Stimulated activated CD4-positive, alpha-beta T cell treated with anti-CD3 and anti-CD28 coated beads, Interleukin-4, amount 100 ng/mL, for 48 hours (primary cell): ENCODE results near the gene ZNF518B.
A peak's percentile ranks its signal among the peaks of the same experiment; 100 is the strongest.
"Not testable (repeated sequence)": the region's sequence is repeated elsewhere in the genome, so short reads cannot be mapped to it uniquely, and the experiment has no call there.

Experiments
- DNase-seq, 2 donors: peaks; one replicate each; pipeline ENCODE4 v3.0.0-alpha.2; 2020; ENCODE audit warnings: low read depth in 2 of 2

Gene ZNF518B

DNA sequence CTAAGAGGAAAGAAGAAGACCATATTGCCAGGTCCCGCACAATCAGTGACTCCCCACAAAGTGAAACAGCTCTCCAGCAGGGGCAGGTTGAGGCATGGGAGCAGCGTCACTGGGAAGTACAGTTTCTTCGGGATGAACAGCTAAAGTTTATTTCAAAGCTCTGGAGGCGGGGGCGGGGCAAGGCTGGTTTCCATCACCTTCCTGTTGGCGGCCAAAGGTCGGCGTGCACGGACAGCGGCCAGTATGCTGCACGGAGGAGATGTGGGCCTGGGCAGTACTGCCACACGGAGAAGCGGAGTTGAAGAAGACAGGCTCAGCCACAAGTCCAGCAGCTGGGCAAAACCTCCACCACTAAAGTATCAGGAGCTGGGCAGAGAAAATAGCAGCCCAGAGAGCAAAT lies 951 bp upstream of the ZNF518B start:
- DNase-seq, result no peak

DNA sequence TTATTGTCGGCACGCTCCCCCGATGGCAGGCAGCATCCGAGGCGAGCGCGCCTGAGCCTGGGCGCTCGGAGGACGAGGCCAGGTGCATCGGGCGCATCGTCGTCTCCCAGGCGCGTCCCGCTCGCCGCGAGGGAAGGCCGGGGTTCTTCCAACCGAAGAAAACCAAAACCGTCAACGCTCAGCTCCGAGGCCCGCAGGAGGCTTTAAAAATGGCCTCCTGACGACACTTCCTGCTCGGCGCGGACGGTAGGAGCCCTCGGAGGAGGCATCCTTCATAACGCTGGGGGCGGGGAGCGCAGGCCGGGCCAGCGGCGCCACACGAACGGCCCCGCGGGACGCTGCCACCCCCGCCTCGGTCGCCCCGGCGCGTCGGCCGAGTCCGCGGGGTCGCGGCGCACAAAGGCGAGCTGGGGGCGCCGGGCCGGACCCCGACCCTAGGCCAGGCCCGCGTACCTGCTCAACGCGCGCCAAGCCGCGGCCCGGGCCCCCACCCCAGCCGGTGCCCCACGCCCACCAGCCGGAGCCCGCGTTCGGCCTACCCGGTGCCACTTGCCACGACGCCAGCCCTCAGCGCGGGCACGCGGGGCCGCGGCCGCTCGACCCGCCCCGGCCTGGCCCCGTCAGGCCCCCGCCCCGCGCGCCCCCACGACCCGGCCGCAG lies 501 bp downstream of the ZNF518B start:
- peak; percentile 46 to 61 for DNase-seq

GRCh38 chr4:10456260-10456594 lies 999 bp downstream of the ZNF518B start:
- DNase-seq, result no peak

- no peak for DNase-seq
Observed at GRCh38 chr4:10455133-10455532, 2.1 kb downstream of the ZNF518B start.

DNA sequence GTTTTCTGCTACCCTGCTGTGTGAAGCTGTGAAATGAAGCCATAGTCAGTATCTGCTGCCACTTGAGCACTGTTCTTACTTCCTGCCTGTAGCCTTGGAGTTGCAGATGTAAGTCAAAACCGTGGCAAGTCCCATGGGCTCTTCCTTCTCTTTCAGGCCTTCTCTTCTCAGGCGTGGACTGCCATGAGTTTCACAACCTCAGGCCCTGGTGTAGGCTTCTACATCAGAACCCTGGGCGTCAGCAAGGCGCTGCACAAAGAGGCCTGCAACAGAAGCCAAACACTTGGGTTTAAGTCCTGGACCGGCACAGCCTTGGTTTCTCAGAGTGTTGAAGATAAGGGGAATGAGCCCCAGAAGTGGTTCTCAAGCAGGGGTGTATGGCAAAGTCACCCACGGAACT lies 2.5 kb downstream of the ZNF518B start:
- no peak for DNase-seq

DNA sequence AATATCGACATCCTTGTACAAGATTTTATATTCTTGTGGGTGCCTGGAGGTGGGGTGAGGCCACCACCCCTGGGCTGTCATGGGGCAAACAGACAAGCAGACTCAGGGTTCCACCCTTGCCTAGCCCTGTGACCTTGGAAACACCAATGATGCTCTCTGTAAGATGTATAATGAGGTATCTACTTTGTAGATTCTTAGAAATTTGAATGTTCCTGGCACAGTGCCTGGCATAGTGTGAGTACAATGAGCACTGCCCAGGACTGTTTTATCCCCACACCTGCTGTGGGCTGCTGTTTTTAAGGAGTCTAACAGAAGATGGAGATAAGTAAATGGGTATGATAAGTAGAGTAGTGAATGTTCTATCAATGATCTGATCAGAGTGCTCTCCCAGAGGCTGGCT lies 3.1 kb downstream of the ZNF518B start:
- DNase-seq, result no peak

DNA sequence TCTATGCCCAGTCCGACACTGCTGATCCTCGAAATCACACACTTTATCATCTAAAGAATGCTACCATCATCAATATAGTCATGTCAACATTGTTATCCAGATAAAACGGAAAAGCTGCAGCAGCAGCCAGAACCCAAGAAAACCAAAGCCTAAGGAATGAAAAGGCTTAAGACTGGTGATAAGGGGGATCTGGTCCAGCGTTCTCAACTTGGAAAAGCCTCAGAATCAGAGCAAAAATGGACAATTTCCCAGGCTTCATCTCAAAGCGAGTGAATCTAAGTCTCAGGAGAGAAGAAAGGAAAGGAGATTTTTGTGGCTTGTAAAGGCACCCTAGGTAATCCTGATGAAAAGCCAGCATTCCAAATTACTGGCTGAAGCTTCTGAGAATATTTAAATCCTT lies 8.2 kb downstream of the ZNF518B start:
- DNase-seq, result no peak

DNA sequence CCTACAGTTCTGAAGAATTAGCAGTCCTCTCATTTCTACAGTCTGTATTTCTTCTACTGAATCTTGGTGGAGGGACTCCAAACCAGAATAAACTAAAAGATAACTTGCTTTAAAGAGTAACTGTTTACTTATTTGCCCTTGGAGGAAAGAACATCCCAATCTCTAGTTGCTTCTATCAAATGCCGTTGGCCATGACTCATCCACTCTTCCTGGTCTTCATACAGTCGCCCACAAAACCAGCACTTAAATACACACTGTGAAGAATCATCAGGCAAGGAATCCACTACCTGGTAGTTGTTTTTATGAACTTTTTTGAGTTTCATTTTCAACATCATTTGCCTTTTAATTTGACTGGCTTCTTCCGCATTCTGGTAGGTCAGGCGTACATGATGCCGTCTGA lies 14.2 kb downstream of the ZNF518B start:
- DNase-seq, result no peak

GRCh38 chr4:10441512-10441911 lies 15.7 kb downstream of the ZNF518B start:
- no peak for DNase-seq

GRCh38 chr4:10438924-10439323 lies 18.3 kb downstream of the ZNF518B start:
- DNase-seq, result no peak

DNA sequence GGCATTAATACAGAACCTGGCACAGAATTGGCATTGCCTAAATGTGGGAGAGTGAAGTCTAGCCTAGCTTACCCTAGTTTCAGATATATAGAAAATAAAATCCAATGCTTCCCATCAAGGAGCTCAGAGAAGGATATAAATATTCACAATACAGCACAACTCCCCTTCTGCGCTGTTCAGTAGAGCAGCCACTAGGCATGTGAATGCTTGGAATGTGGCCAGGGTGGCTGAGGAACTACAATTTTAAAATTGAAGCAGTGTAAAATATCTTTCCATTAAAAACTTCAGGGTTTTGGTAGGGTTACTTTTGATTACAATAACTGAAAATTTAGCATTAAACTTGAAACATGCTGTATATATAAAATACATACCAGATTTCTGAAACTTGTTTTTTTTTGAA lies 19.5 kb downstream of the ZNF518B start:
- DNase-seq, result no peak

DNA sequence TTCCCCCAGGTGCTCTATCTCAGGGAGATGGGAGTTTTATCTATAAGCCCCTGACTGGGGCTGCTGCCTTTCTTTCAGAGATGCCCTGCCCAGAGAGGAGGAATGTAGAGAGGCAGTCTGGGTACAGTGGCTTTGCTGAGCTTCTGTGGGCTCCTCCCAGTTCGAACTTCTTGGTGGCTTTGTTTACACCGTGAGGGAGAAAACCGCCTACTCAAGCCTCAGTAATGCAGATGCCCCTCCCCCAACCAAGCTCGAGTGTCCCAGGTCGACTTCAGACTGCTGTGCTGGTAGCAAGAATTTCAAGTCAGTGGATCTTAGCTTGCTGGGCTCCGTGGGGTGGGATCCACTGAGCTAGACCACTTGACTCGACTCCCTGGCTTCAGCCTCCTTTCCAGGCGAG lies 29.5 kb downstream of the ZNF518B start:
- not testable (repeated sequence) for DNase-seq

- no peak for DNase-seq
Observed at GRCh38 chr4:10421344-10422055, 35.7 kb downstream of the ZNF518B start.

GRCh38 chr4:10417740-10418139 lies 39.5 kb downstream of the ZNF518B start:
- no peak for DNase-seq

- no peak for DNase-seq
Observed at GRCh38 chr4:10416441-10416840, 40.8 kb downstream of the ZNF518B start.

DNA sequence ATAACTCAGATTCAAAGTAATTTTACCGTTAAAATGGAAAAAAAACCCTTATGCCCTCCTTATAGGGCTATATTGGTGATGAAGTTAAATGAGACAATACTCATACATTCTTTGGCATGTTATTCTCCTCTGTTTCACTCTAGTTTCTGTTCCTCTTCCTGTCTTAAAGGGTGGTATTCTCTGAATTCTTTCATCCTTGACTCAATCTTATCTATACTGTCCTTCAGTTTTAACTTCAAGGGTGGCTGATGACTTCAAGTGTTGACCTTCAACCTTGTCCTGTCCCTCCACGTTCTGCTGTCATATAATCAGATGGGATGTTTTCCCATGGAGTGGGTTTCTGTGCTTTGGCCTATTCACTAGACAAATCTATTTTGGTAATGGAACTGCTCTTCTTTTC lies 44.0 kb downstream of the ZNF518B start:
- DNase-seq, result no peak

- DNase-seq, result no peak
Observed at GRCh38 chr4:10405672-10406071, 51.6 kb downstream of the ZNF518B start.

- DNase-seq, result no peak
Observed at GRCh38 chr4:10403633-10404445, 53.4 kb downstream of the ZNF518B start.

DNA sequence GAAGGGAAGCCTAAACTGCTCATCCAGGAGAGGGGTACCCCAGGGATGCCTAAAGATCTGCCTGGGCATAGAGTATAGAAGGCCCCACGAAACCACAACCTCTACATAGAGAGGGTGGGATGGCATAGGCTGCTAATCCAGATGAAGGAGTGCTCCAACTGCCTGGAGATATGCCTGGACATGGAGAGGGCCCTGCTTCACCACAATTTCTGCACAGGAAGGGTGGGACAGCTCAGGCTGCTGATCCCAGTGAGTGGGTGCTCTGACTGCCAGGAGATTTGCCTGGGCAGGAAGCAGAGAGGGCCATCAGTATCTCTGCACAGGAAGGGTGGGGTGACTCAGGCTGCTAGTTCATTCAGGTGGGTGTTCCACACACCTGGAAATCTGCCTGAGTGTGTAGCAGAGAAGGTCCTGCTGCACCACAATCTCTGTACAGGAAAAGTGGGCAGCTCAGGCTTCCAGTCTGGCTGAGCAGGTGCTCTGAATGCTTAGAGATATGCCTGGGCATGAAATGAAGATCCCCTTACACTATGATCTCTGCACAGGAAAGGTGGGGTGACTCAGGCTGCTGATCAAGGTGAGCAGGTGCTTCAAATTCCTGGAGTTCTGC lies 61.1 kb downstream of the ZNF518B start:
- no peak for DNase-seq
